Skin epidermis (tissue), 12 donors: ENCODE data around the gene BHMT.

Experiments
- H3K27ac ChIP-seq, 21 experiments: fragments of 200-600 bp; sonication (generic) in 11 of 21; one replicate each; pipeline ENCODE4 v1.5.0; 2020; ENCODE audit warnings: mild to moderate bottlenecking in 3 of 21, inconsistent platforms in 2 of 21, moderate library complexity in 2 of 21
- H3K4me3 ChIP-seq, 7 experiments: fragments of 200-600 bp; sonication (generic) in 2 of 7; one replicate each; pipeline ENCODE4 v1.5.0; 2020; ENCODE audit warnings: inconsistent platforms in 2 of 7, mild to moderate bottlenecking in 2 of 7, moderate library complexity in 1 of 7

The BHMT gene

GRCh38 chr5:79109527-79110492 is 1.8 kb upstream of the BHMT start:
- no peak overlapping the region for H3K27ac ChIP-seq
- H3K4me3 ChIP-seq, result no peak overlapping the region

GRCh38 chr5:79111960-79112702 is 522 bp downstream of the BHMT start:
- Histone ChIP-seq H3K4me3 (no peak overlapping the region), H3K27ac (no peak overlapping the region)

- no peak overlapping the region for H3K27ac ChIP-seq
- no peak overlapping the region for H3K4me3 ChIP-seq
Measured at GRCh38 chr5:79112703-79113058, 1.1 kb downstream of the BHMT start.

GRCh38 chr5:79119486-79119885 is 7.9 kb downstream of the BHMT start:
- no peak overlapping the region for H3K27ac ChIP-seq
- H3K4me3 ChIP-seq, result no peak overlapping the region

GRCh38 chr5:79120221-79120620 is 8.6 kb downstream of the BHMT start:
- Histone ChIP-seq H3K27ac (no peak overlapping the region), H3K4me3 (no peak overlapping the region)

GRCh38 chr5:79122973-79123372 is 11.4 kb downstream of the BHMT start:
- no peak overlapping the region for H3K27ac ChIP-seq
- H3K4me3 ChIP-seq, result no peak overlapping the region

GRCh38 chr5:79124607-79125006 is 13.0 kb downstream of the BHMT start:
- no peak overlapping the region for H3K4me3 ChIP-seq
- no peak overlapping the region for H3K27ac ChIP-seq

GRCh38 chr5:79130781-79131180 is 19.2 kb downstream of the BHMT start:
- Histone ChIP-seq H3K27ac (no peak overlapping the region), H3K4me3 (no peak overlapping the region)

GRCh38 chr5:79133121-79133656 is 21.6 kb downstream of the BHMT start:
- peak overlapping the region in 2 of 7 experiments; percentile 3 to 5 for H3K4me3 ChIP-seq

GRCh38 chr5:79133657-79134451 is 22.2 kb downstream of the BHMT start:
- peak overlapping the region in 9 of 21 experiments; percentile 12 to 53 (median 31) for H3K27ac ChIP-seq
- peak overlapping the region in 2 of 7 experiments; percentile 3 to 5 for H3K4me3 ChIP-seq

More at GRCh38 chr5:79133121-79133656, 21.6 kb downstream of the BHMT start:
- peak overlapping the region in 8 of 21 experiments; percentile 12 to 53 (median 32) for H3K27ac ChIP-seq

GRCh38 chr5:79135790-79136553 is 24.4 kb downstream of the BHMT start:
- no peak overlapping the region for H3K27ac ChIP-seq
- no peak overlapping the region for H3K4me3 ChIP-seq

- Histone ChIP-seq H3K4me3 (no peak overlapping the region), H3K27ac (no peak overlapping the region)
Measured at GRCh38 chr5:79136618-79137017, 25.0 kb downstream of the BHMT start.

- Histone ChIP-seq H3K4me3 (no peak overlapping the region), H3K27ac (no peak overlapping the region)
Measured at GRCh38 chr5:79140553-79140952, 28.9 kb downstream of the BHMT start.

GRCh38 chr5:79143684-79144379 is 32.2 kb downstream of the BHMT start:
- no peak overlapping the region for H3K4me3 ChIP-seq
- H3K27ac ChIP-seq, result no peak overlapping the region

GRCh38 chr5:79147076-79147475 is 35.5 kb downstream of the BHMT start:
- H3K27ac ChIP-seq, result peak overlapping the region in 1 of 21 experiments; percentile 8
- H3K4me3 ChIP-seq, result no peak overlapping the region

GRCh38 chr5:79149433-79149832 is 37.8 kb downstream of the BHMT start:
- H3K27ac ChIP-seq, result no peak overlapping the region
- no peak overlapping the region for H3K4me3 ChIP-seq

- H3K4me3 ChIP-seq, result no peak overlapping the region
- H3K27ac ChIP-seq, result no peak overlapping the region
Measured at GRCh38 chr5:79151942-79152671, 40.5 kb downstream of the BHMT start.

- Histone ChIP-seq H3K27ac (no peak overlapping the region), H3K4me3 (no peak overlapping the region)
Measured at GRCh38 chr5:79157305-79157704, 45.7 kb downstream of the BHMT start.
